Measurements from ENCODE around the gene ZNF76. TPM values are rescaled to one million over a fixed set of nuclear protein-coding genes. Genes with fewer than 3 reads are reported as not detected.

ZNF76 gene
- total RNA-seq, 2 donors from 2014 or later = 25.4 to 26.0 TPM

GRCh38 chr6:35273822-35274559 lies 14.5 kb downstream of the ZNF76 start:
- Histone ChIP-seq H3K9me3 (no peaks in the 10 kb centered on the region), H3K4me3 (no peak overlapping the region), H3K4me1 (peaks cover 0 to 17% of the 10 kb centered on the region in 2 donors), H3K36me3 (no peaks in the 10 kb centered on the region), H3K27me3 (no peaks in the 10 kb centered on the region), H3K27ac (no peak overlapping the region)
- TF ChIP-seq, protein P1, sequence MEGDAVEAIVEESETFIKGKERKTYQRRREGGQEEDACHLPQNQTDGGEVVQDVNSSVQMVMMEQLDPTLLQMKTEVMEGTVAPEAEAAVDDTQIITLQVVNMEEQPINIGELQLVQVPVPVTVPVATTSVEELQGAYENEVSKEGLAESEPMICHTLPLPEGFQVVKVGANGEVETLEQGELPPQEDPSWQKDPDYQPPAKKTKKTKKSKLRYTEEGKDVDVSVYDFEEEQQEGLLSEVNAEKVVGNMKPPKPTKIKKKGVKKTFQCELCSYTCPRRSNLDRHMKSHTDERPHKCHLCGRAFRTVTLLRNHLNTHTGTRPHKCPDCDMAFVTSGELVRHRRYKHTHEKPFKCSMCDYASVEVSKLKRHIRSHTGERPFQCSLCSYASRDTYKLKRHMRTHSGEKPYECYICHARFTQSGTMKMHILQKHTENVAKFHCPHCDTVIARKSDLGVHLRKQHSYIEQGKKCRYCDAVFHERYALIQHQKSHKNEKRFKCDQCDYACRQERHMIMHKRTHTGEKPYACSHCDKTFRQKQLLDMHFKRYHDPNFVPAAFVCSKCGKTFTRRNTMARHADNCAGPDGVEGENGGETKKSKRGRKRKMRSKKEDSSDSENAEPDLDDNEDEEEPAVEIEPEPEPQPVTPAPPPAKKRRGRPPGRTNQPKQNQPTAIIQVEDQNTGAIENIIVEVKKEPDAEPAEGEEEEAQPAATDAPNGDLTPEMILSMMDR (IDR thresholded peaks at IDR 0.05) = no peak
- DNase-seq (ENCODE audit: low spot score) = no peak

DNA sequence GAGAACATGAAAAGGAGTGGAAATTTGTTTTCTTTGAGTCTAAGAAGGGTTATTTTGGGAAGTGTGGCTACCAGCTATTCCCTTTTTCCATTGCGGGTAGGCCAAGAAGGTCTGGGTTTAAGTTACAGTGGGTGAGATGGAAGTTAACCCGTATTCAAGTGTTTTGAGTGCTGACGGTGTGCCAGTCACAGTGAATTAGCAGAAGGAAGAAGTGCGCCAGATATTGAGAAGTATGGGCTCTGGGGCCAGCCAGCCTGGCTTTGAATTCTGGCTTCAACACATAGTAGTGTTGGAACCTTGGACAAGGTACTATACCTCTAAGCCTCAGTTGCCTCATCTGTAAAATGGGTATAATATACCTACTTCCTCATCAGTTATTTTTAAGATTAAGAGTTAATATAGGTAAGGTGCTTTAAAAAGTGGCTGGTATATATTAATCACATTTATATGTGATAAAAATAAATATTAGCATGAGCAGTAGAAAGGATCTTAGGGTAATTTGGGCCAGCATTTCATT lies 16.3 kb downstream of the ZNF76 start:
- peak overlapping the region; percentile 4 to 5 for H3K27ac ChIP-seq
- DNase-seq (ENCODE audit: low spot score) = no peak
- no peaks in the 10 kb centered on the region for H3K9me3 ChIP-seq
- no peak overlapping the region for H3K4me3 ChIP-seq
- peaks cover under 1% of the 10 kb centered on the region for H3K36me3 ChIP-seq
- no peaks in the 10 kb centered on the region for H3K27me3 ChIP-seq
- H3K4me1 ChIP-seq = peaks cover 0 to 17% of the 10 kb centered on the region in 2 donors
- TF ChIP-seq, protein P1 (IDR thresholded peaks at IDR 0.05) = no peak

- DNase-seq (ENCODE audit: low spot score) = no peak
- TF ChIP-seq, protein P1 (IDR thresholded peaks at IDR 0.05) = no peak
- peaks cover 0 to 17% of the 10 kb centered on the region in 2 donors for H3K4me1 ChIP-seq
- H3K36me3 ChIP-seq = peaks cover 29% of the 10 kb centered on the region
- no peaks in the 10 kb centered on the region for H3K9me3 ChIP-seq
- no peak overlapping the region for H3K27ac ChIP-seq
- no peaks in the 10 kb centered on the region for H3K27me3 ChIP-seq
- H3K4me3 ChIP-seq = no peak overlapping the region
These were observed 19.2 kb downstream of the ZNF76 start for GRCh38 chr6:35278708-35279107.

DNA sequence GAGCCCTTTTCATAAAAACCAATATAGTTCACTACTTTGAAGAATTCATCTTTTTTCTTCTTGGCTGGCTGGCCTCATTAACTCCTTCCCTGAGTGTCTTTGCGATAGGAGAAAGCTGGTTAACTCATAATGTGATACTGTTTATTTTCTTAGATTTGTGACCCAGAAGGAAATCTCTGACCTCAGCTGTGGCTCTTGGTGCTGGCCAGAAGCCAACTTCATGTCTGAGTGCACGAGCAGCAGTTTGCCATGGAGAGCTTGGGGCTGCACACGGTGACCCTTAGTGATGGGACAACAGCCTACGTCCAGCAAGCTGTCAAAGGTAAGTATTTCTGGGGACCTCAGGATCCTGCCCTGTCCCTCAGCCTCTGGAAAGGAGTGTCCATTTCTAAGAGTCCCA lies 21.4 kb downstream of the ZNF76 start:
- no peak overlapping the region for H3K4me3 ChIP-seq
- no peak for DNase-seq (ENCODE audit: low spot score)
- H3K4me1 ChIP-seq = no peaks in the 10 kb centered on the region
- no peaks in the 10 kb centered on the region for H3K27me3 ChIP-seq
- peaks cover 42% of the 10 kb centered on the region for H3K36me3 ChIP-seq
- no peaks in the 10 kb centered on the region for H3K9me3 ChIP-seq
- TF ChIP-seq, protein P1 (IDR thresholded peaks at IDR 0.05) = no peak
- no peak overlapping the region for H3K27ac ChIP-seq

DNA sequence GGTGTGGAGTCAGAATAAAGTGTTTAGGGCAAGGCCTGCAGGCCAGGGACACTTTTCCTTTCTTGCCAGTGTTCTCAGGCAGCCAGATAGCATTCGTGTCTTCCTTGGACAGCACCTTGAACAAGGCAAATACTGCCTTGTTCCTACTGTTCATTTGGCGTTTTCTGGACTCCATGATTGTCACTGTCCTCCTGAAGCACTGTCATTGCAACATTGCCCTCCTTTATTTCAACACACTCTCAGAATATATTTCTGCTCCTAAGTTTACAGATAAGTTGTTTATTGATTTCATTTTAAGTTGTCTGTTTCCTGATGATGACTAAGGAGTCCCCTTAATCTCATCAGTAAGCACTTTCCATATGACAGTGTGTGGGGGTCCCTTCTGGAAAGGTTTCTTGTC lies 22.9 kb downstream of the ZNF76 start:
- H3K36me3 ChIP-seq = peaks cover 56% of the 10 kb centered on the region
- DNase-seq (ENCODE audit: low spot score) = no peak
- H3K27ac ChIP-seq = no peak overlapping the region

More for the DNA sequence above, 22.9 kb downstream of the ZNF76 start:
- Histone ChIP-seq H3K27me3 (no peaks in the 10 kb centered on the region), H3K4me3 (no peak overlapping the region), H3K9me3 (no peaks in the 10 kb centered on the region), H3K4me1 (peaks cover 0 to 2% of the 10 kb centered on the region in 2 donors)
- TF ChIP-seq, protein P1 (IDR thresholded peaks at IDR 0.05) = no peak
